GM12878 (cell line): ENCODE data around the gene DNAJC4. TPM values are rescaled to one million over a fixed set of nuclear protein-coding genes. Genes with fewer than 3 reads are reported as not detected.

Source experiments
- ATF2 ChIP-seq: IDR thresholded peaks from 2 replicates; pipeline ENCODE4 v1.6.1; 2012; ENCODE audit warnings: low read length, inconsistent platforms
- ATF3 ChIP-seq: IDR thresholded peaks from 2 replicates; pipeline ENCODE4 v1.6.1; 2011; ENCODE audit warnings: low read depth, mild to moderate bottlenecking, low read length, moderate library complexity, borderline replicate concordance; ENCODE audit errors: extremely low read depth
- BCL11A ChIP-seq: IDR thresholded peaks from 2 replicates; pipeline ENCODE4 v1.6.1; 2011; ENCODE audit warnings: low read depth, low read length
- BRCA1 ChIP-seq: IDR thresholded peaks from 2 replicates; pipeline ENCODE4 v1.6.1; 2011; ENCODE audit warnings: low read depth, low read length, improper control_type of control experiment
- CBX3 ChIP-seq: fragments of 200-600 bp; sonication (generic); IDR thresholded peaks from 2 replicates; pipeline ENCODE4 v1.6.1; 2016; ENCODE audit warnings: low read depth, borderline replicate concordance
- CREM ChIP-seq: IDR thresholded peaks from 2 replicates; pipeline ENCODE4 v1.6.1; 2014; ENCODE audit warnings: antibody characterized with exemption, low read depth
- EED ChIP-seq: sonication (generic); IDR thresholded peaks from 2 replicates; pipeline ENCODE4 v1.6.1; 2016; ENCODE audit warnings: antibody characterized with exemption, low read depth
- GABPA ChIP-seq: IDR thresholded peaks from 2 replicates; pipeline ENCODE4 v1.6.1; 2014; ENCODE audit warnings: antibody characterized with exemption, low read depth, mild to moderate bottlenecking, inconsistent platforms
- HDAC2 ChIP-seq: fragments of 200-600 bp; sonication (generic); IDR thresholded peaks from 2 replicates; pipeline ENCODE4 v1.6.1; 2017
- HDAC6 ChIP-seq: fragments of 200-600 bp; sonication (generic); IDR thresholded peaks from one replicate; pipeline ENCODE4 v1.8.0; 2017; ENCODE audit warnings: antibody characterized with exemption; ENCODE audit not compliant: unreplicated experiment
- IKZF1 ChIP-seq: fragments of 450-650 bp; conservative IDR thresholded peaks from 2 replicates; pipeline ENCODE4 v1.6.1; 2017; ENCODE audit warnings: antibody characterized with exemption, mild to moderate bottlenecking
- KDM1A ChIP-seq: fragments of 200-600 bp; sonication (generic); IDR thresholded peaks from 2 replicates; pipeline ENCODE4 v1.6.1; 2016; ENCODE audit warnings: borderline replicate concordance
- MEF2A ChIP-seq: IDR thresholded peaks from 2 replicates; pipeline ENCODE4 v1.6.1; 2011; ENCODE audit warnings: low read depth, mild to moderate bottlenecking, low read length, moderate library complexity; ENCODE audit not compliant: insufficient read depth
- MTA3 ChIP-seq: IDR thresholded peaks from 2 replicates; pipeline ENCODE4 v1.6.1; 2012; ENCODE audit warnings: low read length, inconsistent platforms, borderline replicate concordance
- MXI1 ChIP-seq: fragments of 150-350 bp; IDR thresholded peaks from 2 replicates; pipeline ENCODE4 v1.6.1; 2011; ENCODE audit warnings: low read depth, mild to moderate bottlenecking, inconsistent platforms, low read length, improper control_type of control experiment
- NFIC ChIP-seq: IDR thresholded peaks from 2 replicates; pipeline ENCODE4 v1.6.1; 2012; ENCODE audit warnings: low read depth, mild to moderate bottlenecking, inconsistent platforms, low read length, moderate library complexity
- NFYB ChIP-seq: IDR thresholded peaks from 2 replicates; pipeline ENCODE4 v1.6.1; 2011; ENCODE audit warnings: low read depth, mild to moderate bottlenecking, low read length, improper control_type of control experiment, moderate library complexity; ENCODE audit not compliant: insufficient read depth
- PKNOX1 ChIP-seq: fragments of 450-650 bp; IDR thresholded peaks from 2 replicates; pipeline ENCODE4 v1.6.1; 2016; ENCODE audit warnings: mild to moderate bottlenecking
- POLR2AphosphoS2 ChIP-seq: IDR thresholded peaks from 2 replicates; pipeline ENCODE4 v1.6.1; 2011; ENCODE audit warnings: low read depth, mild to moderate bottlenecking, low read length, improper control_type of control experiment, moderate library complexity
- RAD51 ChIP-seq: fragments of 450-650 bp; IDR thresholded peaks from 2 replicates; pipeline ENCODE4 v1.6.1; 2016; ENCODE audit warnings: moderate library complexity, mild to moderate bottlenecking, inconsistent platforms
- RBBP5 ChIP-seq: fragments of 200-600 bp; sonication (generic); conservative IDR thresholded peaks from 2 replicates; pipeline ENCODE4 v1.6.1; 2016
- SMAD1 ChIP-seq: fragments of 450-650 bp; IDR thresholded peaks from 2 replicates; pipeline ENCODE4 v1.6.1; 2018; ENCODE audit warnings: mild to moderate bottlenecking, low read depth; ENCODE audit not compliant: partially characterized antibody
- STAT1 ChIP-seq: fragments of 450-650 bp; conservative IDR thresholded peaks from 2 replicates; pipeline ENCODE4 v1.6.1; 2014; ENCODE audit warnings: antibody characterized with exemption, mild to moderate bottlenecking
- TCF12 ChIP-seq: IDR thresholded peaks from 2 replicates; pipeline ENCODE4 v1.6.1; 2011; ENCODE audit warnings: low read depth, mild to moderate bottlenecking, low read length
- TCF7 ChIP-seq: IDR thresholded peaks from 2 replicates; pipeline ENCODE4 v1.6.1; 2014; ENCODE audit warnings: antibody characterized with exemption, borderline replicate concordance
- USF1 ChIP-seq: IDR thresholded peaks from 2 replicates; pipeline ENCODE4 v1.6.1; 2011; ENCODE audit warnings: borderline replicate concordance, low read depth, mild to moderate bottlenecking, moderate library complexity, mixed read lengths, low read length; ENCODE audit not compliant: insufficient read depth; ENCODE audit errors: extremely low read length
- YY1 ChIP-seq: IDR thresholded peaks from 2 replicates; pipeline ENCODE4 v1.6.1; 2011; ENCODE audit warnings: low read depth, mild to moderate bottlenecking, low read length
- polyA plus RNA-seq, 11 experiments: library from polyadenylated mRNA; depleted of rRNA in 4 of 11; unstranded in 6 of 11; stranded (reverse) in 5 of 11; fragments of >200 nt; fragmentation: Nextera tagmentation in 4 of 11; fragmentation: Illumina TruSeq in 1 of 11; extraction: Ambion mirVana in 4 of 11; extraction: Trizol in 1 of 11; gene quantifications; 1 replicate in 1 of 11; 2 replicates in 10 of 11; pipeline versions ENCODE4 v1.2.1 to v1.2.3, GENCODE V29; 2011 to 2016; ENCODE audit warnings: inconsistent platforms in 2 of 11, missing spikeins in 2 of 11, low read depth in 1 of 11
- total RNA-seq, 4 experiments: library from RNA; depleted of rRNA in 3 of 4; stranded (reverse); fragments of >200 nt in 3 of 4; fragmentation: Illumina TruSeq in 1 of 4; extraction: Trizol in 1 of 4; gene quantifications; 2 replicates each; pipeline versions ENCODE4 v1.2.1 to v1.2.3, GENCODE V29; 2013 to 2021
- TF ChIP-seq, protein P1 (sequence below): IDR thresholded peaks from 2 replicates; pipeline ENCODE4 v1.6.1; 2011; ENCODE audit warnings: mild to moderate bottlenecking, low read depth, low read length, moderate library complexity; ENCODE audit not compliant: insufficient replicate concordance

DNAJC4 gene
- total and polyA plus RNA-seq, 10 of the 15 experiments (the other 5 are each of a cell fraction or from before 2014, with no cell fraction given) = 3.7 to 64.9 (median 30.1) TPM

GRCh38 chr11:64241491-64242374 lies 11.4 kb downstream of the DNAJC4 start (continued):
- TF ChIP-seq RBBP5 (no peak), USF1 (no peak), POLR2AphosphoS2 (0 out of 2 replicates have a peak, but pooled peaks have one; percentile 2), HDAC2 (no peak), CBX3 (no peak), RAD51 (no peak), BRCA1 (no peak), YY1 (peak; percentile 93), CREM (no peak), ATF3 (no peak), GABPA (no peak), MXI1 (no peak; the same call in 1 of the 2 replicates), MTA3 (no peak), TCF12 (no peak), HDAC6 (no peak), BCL11A (0 out of 2 replicates have a peak, but pooled peaks have one; percentile 2), KDM1A (no peak), MEF2A (no peak), EED (no peak), NFIC (no peak), STAT1 (no peak), ATF2 (no peak), NFYB (no peak), PKNOX1 (peak; percentile 98), TCF7 (no peak), IKZF1 (peak; percentile 45), SMAD1 (no peak)
- TF ChIP-seq, protein P1, sequence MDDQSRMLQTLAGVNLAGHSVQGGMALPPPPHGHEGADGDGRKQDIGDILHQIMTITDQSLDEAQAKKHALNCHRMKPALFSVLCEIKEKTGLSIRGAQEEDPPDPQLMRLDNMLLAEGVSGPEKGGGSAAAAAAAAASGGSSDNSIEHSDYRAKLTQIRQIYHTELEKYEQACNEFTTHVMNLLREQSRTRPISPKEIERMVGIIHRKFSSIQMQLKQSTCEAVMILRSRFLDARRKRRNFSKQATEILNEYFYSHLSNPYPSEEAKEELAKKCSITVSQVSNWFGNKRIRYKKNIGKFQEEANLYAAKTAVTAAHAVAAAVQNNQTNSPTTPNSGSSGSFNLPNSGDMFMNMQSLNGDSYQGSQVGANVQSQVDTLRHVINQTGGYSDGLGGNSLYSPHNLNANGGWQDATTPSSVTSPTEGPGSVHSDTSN = peak; percentile 93
